H1 (cell line): ENCODE data around the gene RPS6KA5. TPM values are rescaled to one million over a fixed set of nuclear protein-coding genes. Genes with fewer than 3 reads are reported as not detected.

Source experiments
- CTCF ChIA-PET: fragments of 300-600 bp; sonication (Branson Sonifier 250); formaldehyde crosslinking; loops from one replicate; lab custom pipeline; 2021; ENCODE audit not compliant: partially characterized antibody; lab: Charles Lee
- POLR2A ChIA-PET: fragments of 300-600 bp; sonication (Branson Sonifier 250); formaldehyde crosslinking; loops from one replicate; lab custom pipeline; 2021; ENCODE audit warnings: inconsistent platforms; ENCODE audit not compliant: partially characterized antibody; lab: Charles Lee
- DNase-seq, 2 experiments: peaks; one replicate each; pipeline versions ENCODE4 v3.0.0 to v3.0.0-alpha.2; 2010 to 2022; ENCODE audit warnings: low spot score in 2 of 2, low read depth in 1 of 2, mixed read lengths in 1 of 2
- FAIRE-seq: peaks from 2 replicates; lab custom pipeline; 2011; peaks lifted over from hg19 to GRCh38; lab: Jason Lieb, UNC
- H2AFZ ChIP-seq: 2 replicates; pipeline ENCODE4 v1.8.1; 2012; ENCODE audit warnings: low read length, inconsistent platforms
- H2AK5ac ChIP-seq: 2 replicates; pipeline ENCODE4 v1.6.1; 2013; ENCODE audit warnings: low read depth, low read length
- H2BK120ac ChIP-seq: replicated peaks from 2 replicates; pipeline ENCODE3; 2013; ENCODE audit warnings: low read depth, low read length, inconsistent platforms
- H2BK12ac ChIP-seq: 2 replicates; pipeline ENCODE4 v1.6.1; 2013; ENCODE audit warnings: low read depth, low read length
- H2BK15ac ChIP-seq: 2 replicates; pipeline ENCODE4 v1.6.1; 2013; ENCODE audit warnings: low read length
- H2BK20ac ChIP-seq: 2 replicates; pipeline ENCODE4 v1.6.1; 2013; ENCODE audit warnings: low read length
- H2BK5ac ChIP-seq: 2 replicates; pipeline ENCODE4 v1.6.1; 2013; ENCODE audit warnings: low read depth, low read length
- H3K14ac ChIP-seq: 2 replicates; pipeline ENCODE4 v1.6.1; 2013; ENCODE audit warnings: inconsistent platforms; ENCODE audit not compliant: insufficient read length
- H3K18ac ChIP-seq: 2 replicates; pipeline ENCODE4 v1.6.1; 2013; ENCODE audit warnings: low read length; ENCODE audit errors: extremely low read depth
- H3K23ac ChIP-seq: 2 replicates; pipeline ENCODE4 v1.6.1; 2013; ENCODE audit warnings: inconsistent platforms; ENCODE audit not compliant: insufficient read length
- H3K23me2 ChIP-seq: 2 replicates; pipeline ENCODE4 v1.6.1; 2013; ENCODE audit warnings: low read depth, low read length
- H3K27ac ChIP-seq: 2 replicates; pipeline ENCODE4 v1.6.1; 2011; ENCODE audit warnings: low read depth, low read length, inconsistent platforms
- H3K27me3 ChIP-seq, 4 experiments: replicated peaks in 1 of 4; 1 replicate in 1 of 4; 2 replicates in 3 of 4; pipeline versions ENCODE4 v1.6.1 to v1.8.1; 2011 to 2013; ENCODE audit warnings: low read length in 3 of 4, mild to moderate bottlenecking in 3 of 4, inconsistent platforms in 2 of 4, mixed read lengths in 2 of 4, moderate library complexity in 1 of 4; ENCODE audit not compliant: control insufficient read depth in 3 of 4, insufficient read depth in 3 of 4; ENCODE audit errors: extremely low read depth in 1 of 4
- H3K36me3 ChIP-seq, 4 experiments: 2 replicates each; pipeline versions ENCODE4 v1.6.1 to v1.8.1; 2011 to 2013; ENCODE audit warnings: mild to moderate bottlenecking in 4 of 4, low read length in 3 of 4, moderate library complexity in 2 of 4, control low read depth in 1 of 4, inconsistent platforms in 1 of 4; ENCODE audit not compliant: insufficient read depth in 4 of 4, control insufficient read depth in 2 of 4
- H3K4ac ChIP-seq: replicated peaks from 2 replicates; pipeline ENCODE3; 2013; ENCODE audit warnings: low read length, low read depth, mixed read lengths, inconsistent platforms; ENCODE audit not compliant: insufficient read length
- H3K4me1 ChIP-seq, 4 experiments: replicated peaks in 1 of 4; 1 replicate in 1 of 4; 2 replicates in 3 of 4; pipeline versions ENCODE4 v1.6.1 to v1.8.1; 2011 to 2013; ENCODE audit warnings: low read length in 3 of 4, inconsistent platforms in 2 of 4, mixed read lengths in 1 of 4; ENCODE audit not compliant: insufficient read depth in 4 of 4, control insufficient read depth in 3 of 4
- H3K4me2 ChIP-seq, 2 experiments: 2 replicates each; pipeline versions ENCODE4 v1.6.1 to v1.8.1; 2011 to 2013; ENCODE audit warnings: low read depth in 2 of 2, low read length in 2 of 2, control low read depth in 1 of 2, inconsistent platforms in 1 of 2, mild to moderate bottlenecking in 1 of 2; ENCODE audit not compliant: insufficient read depth in 1 of 2
- H3K4me3 ChIP-seq, 4 experiments: fragments of 200-600, 300-600 bp in 1 of 4; sonication (generic), shearing (Covaris generic), sonication (Bioruptor Twin) in 1 of 4; 2 replicates each; pipeline versions ENCODE4 v1.5.1 to v1.8.1; 2011 to 2016; ENCODE audit warnings: low read length in 4 of 4, low read depth in 3 of 4, control low read depth in 2 of 4, inconsistent platforms in 2 of 4, mild to moderate bottlenecking in 2 of 4, mixed read lengths in 1 of 4, moderate library complexity in 1 of 4; ENCODE audit not compliant: insufficient read depth in 2 of 4; ENCODE audit errors: extremely low read depth in 1 of 4
- H3K56ac ChIP-seq: replicated peaks from 2 replicates; pipeline ENCODE3; 2013; ENCODE audit warnings: low read depth, mild to moderate bottlenecking, mixed read lengths, low read length, inconsistent platforms; ENCODE audit not compliant: insufficient read length
- H3K79me1 ChIP-seq: 2 replicates; pipeline ENCODE4 v1.6.1; 2013; ENCODE audit warnings: low read depth, low read length, control low read depth
- H3K79me2 ChIP-seq, 2 experiments: 2 replicates each; pipeline versions ENCODE4 v1.6.1 to v1.8.1; 2012 to 2013; ENCODE audit warnings: low read length in 2 of 2, mild to moderate bottlenecking in 2 of 2, inconsistent platforms in 1 of 2; ENCODE audit not compliant: insufficient read depth in 2 of 2, control insufficient read depth in 1 of 2
- H3K9ac ChIP-seq, 4 experiments: replicated peaks in 1 of 4; 1 replicate in 1 of 4; 2 replicates in 3 of 4; pipeline versions ENCODE4 v1.6.1 to v1.8.1; 2011 to 2013; ENCODE audit warnings: low read depth in 3 of 4, low read length in 3 of 4, control low read depth in 2 of 4, mild to moderate bottlenecking in 2 of 4, moderate library complexity in 2 of 4, inconsistent platforms in 1 of 4; ENCODE audit errors: extremely low read depth in 1 of 4
- H3K9me3 ChIP-seq, 2 experiments: 2 replicates each; pipeline versions ENCODE4 v1.6.1 to v1.8.1; 2012 to 2013; ENCODE audit warnings: mild to moderate bottlenecking in 2 of 2, moderate library complexity in 2 of 2, control low read depth in 1 of 2, inconsistent platforms in 1 of 2, low read depth in 1 of 2, low read length in 1 of 2, mixed read lengths in 1 of 2; ENCODE audit not compliant: insufficient read depth in 2 of 2
- H4K20me1 ChIP-seq, 2 experiments: replicated peaks in 1 of 2; 2 replicates each; pipeline versions ENCODE3 to v1.8.1; 2011 to 2013; ENCODE audit warnings: inconsistent platforms in 2 of 2, low read length in 2 of 2, mild to moderate bottlenecking in 1 of 2; ENCODE audit not compliant: insufficient read depth in 2 of 2, control insufficient read depth in 1 of 2
- H4K5ac ChIP-seq: 2 replicates; pipeline ENCODE4 v1.6.1; 2013; ENCODE audit warnings: low read length, low read depth, mixed read lengths, inconsistent platforms; ENCODE audit not compliant: insufficient read length
- H4K8ac ChIP-seq: 2 replicates; pipeline ENCODE4 v1.8.0; 2013; ENCODE audit warnings: mild to moderate bottlenecking, moderate library complexity, low read length, inconsistent platforms; ENCODE audit not compliant: insufficient read depth; ENCODE audit errors: extremely low read depth
- H4K91ac ChIP-seq: replicated peaks from 2 replicates; pipeline ENCODE3; 2013; ENCODE audit warnings: low read length, mixed read lengths, inconsistent platforms; ENCODE audit not compliant: insufficient read length
- BRCA1 ChIP-seq: IDR thresholded peaks from 2 replicates; pipeline ENCODE4 v1.6.1; 2012; ENCODE audit warnings: low read depth, low read length, improper control_type of control experiment
- CHD1 ChIP-seq: IDR thresholded peaks from 2 replicates; pipeline ENCODE4 v1.6.1; 2012; ENCODE audit warnings: low read depth, low read length, improper control_type of control experiment
- NANOG ChIP-seq: IDR thresholded peaks from 2 replicates; pipeline ENCODE4 v1.6.1; 2011; ENCODE audit warnings: low read length, low read depth, mild to moderate bottlenecking, inconsistent platforms; ENCODE audit not compliant: insufficient read depth, poor library complexity, severe bottlenecking
- NRF1 ChIP-seq: IDR thresholded peaks from 2 replicates; pipeline ENCODE4 v1.6.1; 2011; ENCODE audit warnings: mild to moderate bottlenecking, low read depth, low read length, improper control_type of control experiment
- RNF2 ChIP-seq: fragments of 200-900, 300-1000 bp; sonication (generic); IDR thresholded peaks from 2 replicates; pipeline ENCODE4 v1.7.1; 2016; ENCODE audit warnings: borderline replicate concordance, low read depth, mild to moderate bottlenecking, antibody characterized with exemption, low read length; ENCODE audit not compliant: poor library complexity, severe bottlenecking; ENCODE audit errors: missing control alignments
- YY1 ChIP-seq: IDR thresholded peaks from 2 replicates; pipeline ENCODE4 v1.6.1; 2011; ENCODE audit warnings: low read depth, mild to moderate bottlenecking, low read length
- ZNF274 ChIP-seq: IDR thresholded peaks from 2 replicates; pipeline ENCODE4 v1.7.0; 2012; ENCODE audit warnings: low read length, borderline replicate concordance; ENCODE audit errors: extremely low read depth
- WGBS, 2 experiments: shearing (Covaris generic) in 1 of 2; methylation state at CpG; one replicate each; pipeline versions ENCODE4 v1.1.6 to v1.1.7; 2013 to 2015; ENCODE audit warnings: low lambda C conversion rate in 2 of 2, mixed read lengths in 2 of 2, inconsistent platforms in 1 of 2, low coverage in 1 of 2, missing lambda C conversion rate in 1 of 2; ENCODE audit not compliant: insufficient replicate concordance in 2 of 2, insufficient coverage in 1 of 2, insufficient read length in 1 of 2; ENCODE audit errors: extremely low coverage in 1 of 2, missing lambda C conversion rate in 1 of 2; 5-methylcytosine and 5-hydroxymethylcytosine counted together
- polyA plus RNA-seq, 7 experiments: library from polyadenylated mRNA; depleted of rRNA in 3 of 7; stranded (reverse) in 5 of 7; unstranded in 2 of 7; fragments of >200 nt in 5 of 7; fragments of 200-250 nt in 2 of 7; gene quantifications; 1 replicate in 5 of 7; 2 replicates in 1 of 7; 4 replicates in 1 of 7; pipeline versions ENCODE4 v1.2.1 to v1.2.3, GENCODE V29; 2011 to 2013; ENCODE audit warnings: missing spikeins in 2 of 7, mixed read lengths in 2 of 7
- total RNA-seq: library from RNA; stranded (reverse); fragmentation: NEBNext Ultra II Directional; extraction: Animal tissue kit (Norgen Biotek cat#: 25700); gene quantifications from 2 replicates; pipeline ENCODE4 v1.2.1, GENCODE V29; 2021

RPS6KA5 gene
- total and polyA plus RNA-seq, 2 of the 8 experiments (the other 6 are each of a cell fraction or from before 2014, with no cell fraction given), result 0.85 to 3.1 TPM

DNA sequence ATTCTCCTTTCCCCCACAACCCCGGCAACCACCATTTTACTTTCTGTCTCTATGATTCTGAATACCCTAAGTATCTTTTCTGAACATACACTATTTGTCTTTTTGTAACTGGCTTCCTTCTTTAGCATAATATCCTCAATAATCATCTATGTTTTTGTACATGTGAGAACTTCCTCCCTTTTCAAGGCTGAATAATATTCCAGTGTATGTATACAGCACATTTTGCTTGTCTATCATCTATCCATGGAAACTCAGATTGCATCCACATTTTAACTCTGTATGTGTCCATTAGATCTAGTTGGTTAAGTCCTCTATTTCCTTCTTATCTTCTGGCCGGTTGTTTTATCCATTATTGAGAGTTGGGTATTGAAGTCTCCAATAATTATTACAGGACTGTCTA is 180.2 kb downstream of the RPS6KA5 start:
- Histone ChIP-seq H3K4me3 (no peak overlapping the region), H4K91ac (no peak overlapping the region), H3K18ac (no peak overlapping the region), H3K9me3 (no peaks in the 10 kb centered on the region), H2BK12ac (no peak overlapping the region), H3K4ac (no peak overlapping the region), H3K23me2 (no peaks in the 10 kb centered on the region), H2BK15ac (no peak overlapping the region), H2BK120ac (no peak overlapping the region), H3K79me1 (no peaks in the 10 kb centered on the region), H3K4me1 (peaks cover 0 to 5% (median under 1%) of the 10 kb centered on the region in 4 experiments; a peak in 3 of 7 replicates), H3K27me3 (no peaks in the 10 kb centered on the region), H3K9ac (no peak overlapping the region), H2BK5ac (no peak overlapping the region), H3K56ac (no peak overlapping the region), H3K4me2 (no peak overlapping the region), H3K14ac (no peak overlapping the region), H3K27ac (no peak overlapping the region), H4K20me1 (no peaks in the 10 kb centered on the region), H4K5ac (no peak overlapping the region), H3K23ac (no peak overlapping the region), H2AK5ac (no peak overlapping the region), H2AFZ (no peak overlapping the region), H4K8ac (no peak overlapping the region), H3K36me3 (no peaks in the 10 kb centered on the region; a peak in 2 of 8 replicates), H2BK20ac (no peak overlapping the region), H3K79me2 (no peaks in the 10 kb centered on the region)
- POLR2A ChIA-PET, result no interaction called here
- no peak for DNase-seq
- WGBS, 2 experiments, result 83% methylated on average over 2 of the region's 2 CpGs; no CpG with 5 or more reads in 1 of the 2 experiments
- no peak for FAIRE-seq
- CTCF ChIA-PET, result no interaction called here
- TF ChIP-seq YY1 (no peak), RNF2 (no peak), BRCA1 (no peak), CHD1 (no peak), NANOG (no peak), NRF1 (no peak), ZNF274 (no peak)
